Measurements from ENCODE around the gene PLA2G15. TPM values are rescaled to one million over a fixed set of nuclear protein-coding genes. Genes with fewer than 3 reads are reported as not detected.
A peak's percentile ranks its signal among the peaks of the same experiment; 100 is the strongest.

Gene PLA2G15
- total RNA-seq, 1 experiment from 2014 or later, result 10.2 TPM

DNA sequence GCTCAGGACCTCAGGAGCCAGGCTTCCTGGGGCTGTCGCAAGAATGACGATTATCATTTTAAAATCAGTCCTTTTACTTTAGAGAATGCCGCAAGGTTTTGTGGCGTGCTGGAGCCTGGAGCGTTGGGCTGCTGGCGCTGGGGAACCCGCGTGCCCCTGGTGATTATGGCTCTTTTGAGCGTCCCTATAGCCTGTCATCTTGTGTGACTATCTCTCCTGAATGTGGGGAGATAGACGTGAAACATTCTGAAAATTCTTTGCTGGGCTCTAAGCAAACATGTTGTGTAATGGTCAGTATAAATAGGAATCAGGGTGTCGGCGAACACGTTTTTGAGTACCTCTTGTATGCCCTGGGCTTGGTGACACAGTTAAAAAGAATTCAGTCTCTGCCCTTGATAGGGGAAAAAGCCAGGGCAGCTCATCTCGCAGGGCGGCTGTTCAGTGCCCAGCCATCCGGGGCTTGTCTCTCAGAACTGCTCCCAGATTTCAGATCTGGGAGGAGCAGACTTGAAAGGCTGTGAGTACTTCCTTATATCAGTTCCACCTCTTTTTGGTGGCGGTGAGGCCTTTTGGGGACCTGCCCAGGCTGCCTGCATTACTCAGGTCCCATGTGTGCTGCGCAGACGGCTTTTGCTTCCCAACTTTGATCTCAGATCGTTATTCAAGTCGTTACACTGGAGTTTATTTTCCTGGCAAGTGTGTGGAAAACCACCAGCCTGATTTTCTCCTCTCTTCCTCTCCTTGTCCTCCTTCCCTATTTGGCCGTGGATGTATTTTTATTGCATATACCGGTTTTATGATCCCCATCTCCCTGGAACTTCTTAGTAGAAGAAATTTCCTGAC, 20.1 kb downstream of the PLA2G15 start:
- H3K27ac Mint-ChIP-seq, result peak overlapping the region; percentile 48
- ChIA-PET CTCF (interaction anchor here (1.3 to 2.6 kb wide), 4 partner anchors 46 to 255 kb away, joined by 4 to 41 read pairs (median 12); partner anchors contain the start of genes PRMT7 and SLC7A6OS), POLR2A (no interaction called here)
- TF ChIP-seq USF1 (CRISPR knock-in tag; IDR thresholded peaks at IDR 0.05), result no peak
- 0 out of 2 replicates have a peak, but pooled peaks have one; percentile 21 for TF ChIP-seq GABPB1 (CRISPR knock-in tag; IDR thresholded peaks at IDR 0.05)
- TF ChIP-seq ETV6 (CRISPR knock-in tag; IDR thresholded peaks at IDR 0.05), result peak; percentile 32; the same call in 1 of the 2 replicates
- TF ChIP-seq SOX15 (CRISPR knock-in tag; IDR thresholded peaks at IDR 0.05), result no peak
- 0 out of 2 replicates have a peak, but pooled peaks have one; percentile 19 for TF ChIP-seq TEAD1 (CRISPR knock-in tag; IDR thresholded peaks at IDR 0.05)
- H3K4me3 Mint-ChIP-seq, result peak overlapping the region; percentile 93
- H3K27me3 Mint-ChIP-seq (ENCODE audit: low read depth), result peaks cover 16% of the 10 kb centered on the region
- ATAC-seq (peak; percentile 8), DNase-seq (ENCODE audit: low spot score) (peak; percentile 25)
- no peaks in the 10 kb centered on the region for H3K36me3 Mint-ChIP-seq
- peaks cover 34% of the 10 kb centered on the region for H3K4me1 Mint-ChIP-seq
- H3K9me3 Mint-ChIP-seq, result no peaks in the 10 kb centered on the region

GRCh38 chr16:68267612-68268405, 22.6 kb downstream of the PLA2G15 start:
- Mint-ChIP-seq H3K4me3 (peak overlapping the region; percentile 49), H3K9me3 (no peaks in the 10 kb centered on the region), H3K27ac (peak overlapping the region; percentile 66; the same call in 1 of the 2 replicates), H3K27me3 (ENCODE audit: low read depth) (peaks cover 15% of the 10 kb centered on the region), H3K4me1 (peaks cover 34% of the 10 kb centered on the region), H3K36me3 (no peaks in the 10 kb centered on the region)
- POLR2A ChIA-PET, result no interaction called here
- ATAC-seq (peak; percentile 46), DNase-seq (ENCODE audit: low spot score) (peak; percentile 25)
- TF ChIP-seq HMGA2 (CRISPR knock-in tag; IDR thresholded peaks at IDR 0.05), result no peak
- no peak for TF ChIP-seq CBFB (CRISPR knock-in tag; IDR thresholded peaks at IDR 0.05; ENCODE audit: low read depth)
- TF ChIP-seq, protein P1, sequence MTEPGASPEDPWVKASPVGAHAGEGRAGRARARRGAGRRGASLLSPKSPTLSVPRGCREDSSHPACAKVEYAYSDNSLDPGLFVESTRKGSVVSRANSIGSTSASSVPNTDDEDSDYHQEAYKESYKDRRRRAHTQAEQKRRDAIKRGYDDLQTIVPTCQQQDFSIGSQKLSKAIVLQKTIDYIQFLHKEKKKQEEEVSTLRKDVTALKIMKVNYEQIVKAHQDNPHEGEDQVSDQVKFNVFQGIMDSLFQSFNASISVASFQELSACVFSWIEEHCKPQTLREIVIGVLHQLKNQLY (CRISPR knock-in tag; IDR thresholded peaks at IDR 0.05), result no peak
- TF ChIP-seq PREB (CRISPR knock-in tag; IDR thresholded peaks at IDR 0.05; ENCODE audit: borderline replicate concordance), result no peak
- TF ChIP-seq ZNF423 (CRISPR knock-in tag; IDR thresholded peaks at IDR 0.05), result no peak
- no peak for TF ChIP-seq ERG (CRISPR knock-in tag; IDR thresholded peaks at IDR 0.05)
- TF ChIP-seq TEAD4 (CRISPR knock-in tag; IDR thresholded peaks at IDR 0.05), result no peak
- no peak for TF ChIP-seq MYBL2 (CRISPR knock-in tag; IDR thresholded peaks at IDR 0.05)
- TF ChIP-seq SMAD3 (CRISPR knock-in tag; IDR thresholded peaks at IDR 0.05; ENCODE audit: borderline replicate concordance), result no peak
- TF ChIP-seq GRHL2 (CRISPR knock-in tag; IDR thresholded peaks at IDR 0.05; ENCODE audit: insufficient replicate concordance, severe bottlenecking), result no peak
- CTCF ChIA-PET, result interaction anchor here (0.9 to 1.3 kb wide), 3 partner anchors 11 to 100 kb away, joined by 3 read pairs; no protein-coding TSS in a partner anchor

- peak; percentile 79 for TF ChIP-seq ZNF121 (CRISPR knock-in tag; IDR thresholded peaks at IDR 0.05)
- no peak for TF ChIP-seq IRF2 (CRISPR knock-in tag; IDR thresholded peaks at IDR 0.05; ENCODE audit: borderline replicate concordance, low read depth)
- Mint-ChIP-seq H3K9me3 (no peaks in the 10 kb centered on the region), H3K36me3 (peaks cover 12% of the 10 kb centered on the region), H3K27ac (no peak overlapping the region), H3K4me1 (peaks cover 31% of the 10 kb centered on the region), H3K4me3 (no peak overlapping the region), H3K27me3 (ENCODE audit: low read depth) (peaks cover 4% of the 10 kb centered on the region; the same call in 1 of the 2 replicates)
- POLR2A ChIA-PET, result interaction anchor here (0.6 kb wide), 1 partner anchor 29 kb away, joined by 4 read pairs; no protein-coding TSS in a partner anchor
- no peak for ATAC-seq
- CTCF ChIA-PET, result interaction anchor here (0.6 kb wide), 1 partner anchor 17 kb away, joined by 3 read pairs; no protein-coding TSS in a partner anchor
- no peak for DNase-seq (ENCODE audit: low spot score)
These were observed 24.6 kb downstream of the PLA2G15 start for GRCh38 chr16:68269793-68270192.

All from WTC11 (cell line).